Neural progenitor cell (in vitro differentiated cells): Measurements from ENCODE around the gene TP63. TPM values are rescaled to one million over a fixed set of nuclear protein-coding genes. Genes with fewer than 3 reads are reported as not detected.

ENCODE experiments used
- DNase-seq: peaks from one replicate; pipeline ENCODE4 v3.0.0-alpha.2; 2016; ENCODE audit warnings: low spot score
- H2AFZ ChIP-seq: fragments of 200-600 bp; sonication (generic); replicated peaks from 2 replicates; pipeline ENCODE4 v1.6.1; 2016; ENCODE audit warnings: antibody characterized with exemption
- H3F3A ChIP-seq: fragments of 200-600 bp; sonication (generic); 2 replicates; pipeline ENCODE4 v1.6.1; 2016; ENCODE audit warnings: antibody characterized with exemption, low read depth
- H3K27ac ChIP-seq: fragments of 200-600 bp; sonication (generic); 2 replicates; pipeline ENCODE4 v1.5.1; 2016; ENCODE audit warnings: mild to moderate bottlenecking
- H3K27me3 ChIP-seq: fragments of 200-600 bp; sonication (generic); 2 replicates; pipeline ENCODE4 v1.6.1; 2016; ENCODE audit warnings: mild to moderate bottlenecking, moderate library complexity
- H3K36me3 ChIP-seq: fragments of 200-600 bp; sonication (generic); 2 replicates; pipeline ENCODE4 v1.5.1; 2016
- H3K4me1 ChIP-seq: fragments of 200-600 bp; sonication (generic); 2 replicates; pipeline ENCODE4 v1.6.1; 2016; ENCODE audit warnings: mixed run types
- H3K4me2 ChIP-seq: fragments of 200-600 bp; sonication (generic); 2 replicates; pipeline ENCODE4 v1.6.1; 2016
- H3K4me3 ChIP-seq: fragments of 200-600 bp; sonication (generic); 2 replicates; pipeline ENCODE4 v1.5.1; 2016
- H3K79me2 ChIP-seq: fragments of 200-600 bp; sonication (generic); 2 replicates; pipeline ENCODE4 v1.6.1; 2016; ENCODE audit warnings: low read depth
- H3K9ac ChIP-seq: fragments of 200-600 bp; sonication (generic); 2 replicates; pipeline ENCODE4 v1.6.1; 2016
- H3K9me3 ChIP-seq: fragments of 200-600 bp; sonication (generic); 2 replicates; pipeline ENCODE4 v1.5.1; 2016; ENCODE audit warnings: low read depth
- H4K20me1 ChIP-seq: fragments of 200-600 bp; sonication (generic); 2 replicates; pipeline ENCODE4 v1.6.1; 2016; ENCODE audit warnings: low read depth
- H3K27ac Mint-ChIP-seq: 3 replicates; pipeline ENCODE4 v1.8.0; 2021; ENCODE audit warnings: mixed read lengths
- H3K27me3 Mint-ChIP-seq: 2 replicates; pipeline ENCODE4 v1.8.0; 2022; ENCODE audit warnings: low read depth, mild to moderate bottlenecking, inconsistent platforms, moderate library complexity, mixed read lengths; ENCODE audit not compliant: insufficient read depth
- H3K36me3 Mint-ChIP-seq: 3 replicates; pipeline ENCODE4 v1.8.0; 2021; ENCODE audit warnings: mixed read lengths
- H3K4me1 Mint-ChIP-seq: 3 replicates; pipeline ENCODE4 v1.8.0; 2021; ENCODE audit warnings: mixed read lengths
- H3K4me3 Mint-ChIP-seq: 3 replicates; pipeline ENCODE4 v1.8.0; 2021; ENCODE audit warnings: mild to moderate bottlenecking, moderate library complexity, mixed read lengths
- H3K9me3 Mint-ChIP-seq: 3 replicates; pipeline ENCODE4 v1.8.0; 2020; ENCODE audit warnings: mixed read lengths
- CTCF ChIP-seq: fragments of 200-600 bp; sonication (generic); IDR thresholded peaks from 2 replicates; pipeline ENCODE4 v1.5.1; 2017; ENCODE audit warnings: antibody characterized with exemption, mild to moderate bottlenecking
- EZH2 ChIP-seq: fragments of 200-600 bp; sonication (generic); IDR thresholded peaks from 2 replicates; pipeline ENCODE4 v1.6.1; 2017; ENCODE audit warnings: antibody characterized with exemption, mild to moderate bottlenecking, moderate library complexity
- EZH2phosphoT487 ChIP-seq: fragments of 200-600 bp; sonication (generic); IDR thresholded peaks from 2 replicates; pipeline ENCODE4 v1.6.1; 2017; ENCODE audit warnings: antibody characterized with exemption
- total RNA-seq: library from RNA; depleted of rRNA; stranded (reverse); fragments of >200 nt; gene quantifications from 2 replicates; pipeline ENCODE4 v1.2.3, GENCODE V29; 2015; ENCODE audit warnings: low replicate concordance

The TP63 gene
- total RNA-seq, 1 donor from 2014 or later: 0.62 TPM

GRCh38 chr3:189834462-189834861, 203.3 kb downstream of the TP63 start:
- Mint-ChIP-seq H3K27me3 (peaks cover 2% of the 10 kb centered on the region), H3K4me3 (no peak overlapping the region), H3K27ac (no peak overlapping the region), H3K36me3 (no peaks in the 10 kb centered on the region), H3K9me3 (no peaks in the 10 kb centered on the region), H3K4me1 (no peaks in the 10 kb centered on the region)
- H3K4me3 ChIP-seq: no peak overlapping the region
- no peaks in the 10 kb centered on the region for H3K79me2 ChIP-seq
- no peak for DNase-seq
- H3K36me3 ChIP-seq: no peaks in the 10 kb centered on the region
- no peak overlapping the region for H2AFZ ChIP-seq
- H3K4me1 ChIP-seq: no peaks in the 10 kb centered on the region
- TF ChIP-seq EZH2phosphoT487 (no peak), EZH2 (no peak), CTCF (no peak)
- H3K27ac ChIP-seq: no peak overlapping the region
- H3F3A ChIP-seq: no peaks in the 10 kb centered on the region
- no peaks in the 10 kb centered on the region for H3K27me3 ChIP-seq
- no peak overlapping the region for H3K4me2 ChIP-seq
- no peak overlapping the region for H3K9ac ChIP-seq
- H3K9me3 ChIP-seq: no peaks in the 10 kb centered on the region
- H4K20me1 ChIP-seq: no peaks in the 10 kb centered on the region

GRCh38 chr3:189836795-189837194, 205.6 kb downstream of the TP63 start:
- H2AFZ ChIP-seq: no peak overlapping the region
- Mint-ChIP-seq H3K4me1 (no peaks in the 10 kb centered on the region), H3K27ac (no peak overlapping the region), H3K27me3 (peaks cover 2% of the 10 kb centered on the region), H3K9me3 (no peaks in the 10 kb centered on the region), H3K36me3 (no peaks in the 10 kb centered on the region), H3K4me3 (no peak overlapping the region)
- H3K9me3 ChIP-seq: no peaks in the 10 kb centered on the region
- DNase-seq: no peak
- no peaks in the 10 kb centered on the region for H3F3A ChIP-seq
- H3K27ac ChIP-seq: no peak overlapping the region
- no peaks in the 10 kb centered on the region for H3K79me2 ChIP-seq
- H3K4me2 ChIP-seq: no peak overlapping the region
- no peaks in the 10 kb centered on the region for H4K20me1 ChIP-seq
- H3K4me1 ChIP-seq: no peaks in the 10 kb centered on the region
- no peaks in the 10 kb centered on the region for H3K36me3 ChIP-seq
- no peak overlapping the region for H3K4me3 ChIP-seq
- TF ChIP-seq CTCF (no peak), EZH2phosphoT487 (no peak), EZH2 (no peak)
- H3K27me3 ChIP-seq: no peaks in the 10 kb centered on the region
- no peak overlapping the region for H3K9ac ChIP-seq

DNA sequence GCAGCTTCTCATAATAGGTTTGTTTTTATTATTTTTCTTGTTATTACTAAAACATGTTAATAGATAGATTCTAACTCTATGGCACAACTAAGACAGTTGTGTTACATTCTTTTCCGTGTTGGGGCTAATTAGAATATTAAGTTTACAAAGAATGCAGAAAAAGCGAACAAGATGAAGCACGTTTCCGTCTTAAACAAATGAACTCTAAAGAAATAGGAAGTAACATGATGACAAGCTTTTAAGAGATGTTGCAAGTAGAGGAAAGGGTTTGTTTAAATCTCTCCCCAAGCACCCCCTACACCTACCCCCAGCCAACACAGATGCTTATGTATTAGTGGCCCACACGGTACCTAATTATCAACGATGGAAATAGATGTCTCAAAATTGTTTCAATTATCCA, 207.1 kb downstream of the TP63 start:
- H3K79me2 ChIP-seq: no peaks in the 10 kb centered on the region
- H3K4me3 Mint-ChIP-seq: no peak overlapping the region
- H3K4me2 ChIP-seq: no peak overlapping the region
- H3K36me3 ChIP-seq: no peaks in the 10 kb centered on the region
- no peak overlapping the region for H2AFZ ChIP-seq
- no peak overlapping the region for H3K9ac ChIP-seq
- DNase-seq: no peak
- peaks cover 4% of the 10 kb centered on the region for H3K27me3 Mint-ChIP-seq
- no peaks in the 10 kb centered on the region for H3K9me3 Mint-ChIP-seq
- no peaks in the 10 kb centered on the region for H3F3A ChIP-seq
- H4K20me1 ChIP-seq: no peaks in the 10 kb centered on the region
- no peaks in the 10 kb centered on the region for H3K36me3 Mint-ChIP-seq
- H3K27ac Mint-ChIP-seq: no peak overlapping the region
- no peak for TF ChIP-seq EZH2
- TF ChIP-seq EZH2phosphoT487: no peak
- no peak for TF ChIP-seq CTCF
- no peak overlapping the region for H3K4me3 ChIP-seq
- no peak overlapping the region for H3K27ac ChIP-seq
- H3K27me3 ChIP-seq: no peaks in the 10 kb centered on the region
- no peaks in the 10 kb centered on the region for H3K4me1 ChIP-seq
- H3K4me1 Mint-ChIP-seq: no peaks in the 10 kb centered on the region
- no peaks in the 10 kb centered on the region for H3K9me3 ChIP-seq
